HEK293T (cell line): Measurements from ENCODE around the gene TTC16.

Experiments used
- ELF4 ChIP-seq: fragments of 450-650 bp; IDR thresholded peaks from 2 replicates; pipeline ENCODE4 v1.6.1; 2017; ENCODE audit warnings: antibody characterized with exemption
- FOXA1 ChIP-seq: fragments of 450-650 bp; IDR thresholded peaks from 2 replicates; pipeline ENCODE4 v1.6.1; 2016; ENCODE audit warnings: mild to moderate bottlenecking
- FOXK2 ChIP-seq: fragments of 450-650 bp; IDR thresholded peaks from 2 replicates; pipeline ENCODE4 v1.6.1; 2016; ENCODE audit warnings: mild to moderate bottlenecking
- FOXM1 ChIP-seq: fragments of 450-650 bp; IDR thresholded peaks from 2 replicates; pipeline ENCODE4 v1.6.1; 2017; ENCODE audit warnings: mild to moderate bottlenecking, borderline replicate concordance
- HDGF ChIP-seq: fragments of 450-650 bp; IDR thresholded peaks from 2 replicates; pipeline ENCODE4 v1.6.1; 2017; ENCODE audit warnings: antibody characterized with exemption, borderline replicate concordance
- L3MBTL2 ChIP-seq: fragments of 450-650 bp; conservative IDR thresholded peaks from 2 replicates; pipeline ENCODE4 v1.6.1; 2016; ENCODE audit warnings: mild to moderate bottlenecking
- LEF1 ChIP-seq: fragments of 450-650 bp; IDR thresholded peaks from 2 replicates; pipeline ENCODE4 v1.6.1; 2017; ENCODE audit warnings: mild to moderate bottlenecking, borderline replicate concordance
- NFRKB ChIP-seq: fragments of 450-650 bp; IDR thresholded peaks from 2 replicates; pipeline ENCODE4 v1.6.1; 2016; ENCODE audit warnings: mild to moderate bottlenecking, moderate library complexity
- SP1 ChIP-seq: fragments of 450-650 bp; IDR thresholded peaks from 2 replicates; pipeline ENCODE4 v1.6.1; 2017
- SUZ12 ChIP-seq: fragments of 450-650 bp; IDR thresholded peaks from 2 replicates; pipeline ENCODE4 v1.6.1; 2016; ENCODE audit warnings: mild to moderate bottlenecking
- TARDBP ChIP-seq: fragments of 450-650 bp; IDR thresholded peaks from 2 replicates; pipeline ENCODE4 v1.6.1; 2016

DNA sequence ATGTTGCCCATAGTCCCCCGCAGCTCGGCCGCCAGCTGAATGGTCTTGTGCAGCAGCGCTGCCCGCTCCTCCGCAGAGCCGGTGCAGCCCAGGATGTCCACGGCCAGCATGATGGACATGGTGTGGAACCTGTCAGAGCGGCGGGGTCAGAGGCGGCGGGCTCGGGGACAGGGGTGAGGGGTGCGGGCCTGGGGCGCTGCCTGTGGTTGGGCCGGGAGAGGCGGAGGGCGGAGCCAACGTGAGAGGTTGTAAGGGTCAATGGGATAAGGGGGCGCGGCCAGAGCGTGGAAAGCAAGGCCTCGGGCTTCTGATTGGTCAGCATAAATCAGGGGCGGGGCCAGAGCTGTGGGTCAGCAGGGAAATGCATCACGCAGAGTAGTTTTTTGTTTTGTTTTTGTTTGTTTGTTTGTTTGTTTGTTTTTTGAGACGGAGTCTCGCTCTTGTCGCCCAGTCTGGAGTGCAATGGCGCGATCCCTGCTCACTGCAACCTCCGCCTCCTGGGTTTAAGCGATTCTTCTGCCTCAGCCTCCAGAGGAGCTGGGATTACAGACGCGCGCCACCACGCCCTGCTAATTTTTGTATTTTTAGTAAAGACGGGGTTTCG lies 26.1 kb downstream of the TTC16 start:
- TF ChIP-seq FOXA1 (no peak), NFRKB (no peak), FOXK2 (no peak), HDGF (no peak), ELF4 (no peak), SP1 (no peak), L3MBTL2 (no peak), LEF1 (no peak), FOXM1 (no peak), SUZ12 (no peak), TARDBP (no peak)
